HEK293 (cell line): ENCODE results near the gene AAK1.
"Not testable (repeated sequence)": the region's sequence is repeated elsewhere in the genome, so short reads cannot be mapped to it uniquely, and the experiment has no call there.

Experiments used
- CTCF ChIA-PET: fragments of 350-600 bp; formaldehyde crosslinking; extraction: SDS; loops from one replicate; lab custom pipeline; 2021; ENCODE audit warnings: antibody characterized with exemption; lab: Yijun Ruan, JAX
- POLR2A ChIA-PET: fragments of 300-600 bp; formaldehyde crosslinking; extraction: SDS; loops from one replicate; lab custom pipeline; 2020; ENCODE audit warnings: antibody characterized with exemption, inconsistent platforms; lab: Yijun Ruan, JAX
- H3K27ac ChIP-seq: fragments of 200-500 bp; sonication (Bioruptor generic); 2 replicates; pipeline ENCODE4 v1.5.1; 2014; ENCODE audit warnings: low read depth, low read length, control low read depth, inconsistent platforms; ENCODE audit errors: extremely low read depth
- H3K36me3 ChIP-seq, 2 experiments: fragments of 200-500 bp in 1 of 2; sonication (Bioruptor generic) in 1 of 2; 1 replicate in 1 of 2; 2 replicates in 1 of 2; pipeline ENCODE4 v1.5.1; 2014 to 2017; ENCODE audit warnings: inconsistent platforms in 2 of 2, low read length in 2 of 2; ENCODE audit not compliant: control insufficient read depth in 2 of 2, insufficient read depth in 1 of 2
- H3K4me1 ChIP-seq: fragments of 200-500 bp; sonication (Bioruptor generic); 2 replicates; pipeline ENCODE4 v1.5.1; 2014; ENCODE audit warnings: mild to moderate bottlenecking, low read length, inconsistent platforms; ENCODE audit not compliant: control insufficient read depth, insufficient read depth
- H3K4me3 ChIP-seq: 2 replicates; pipeline ENCODE4 v1.5.1; 2011; ENCODE audit warnings: low read depth, mild to moderate bottlenecking, control low read depth, low read length, moderate library complexity
- H3K9me3 ChIP-seq: fragments of 200-500 bp; sonication (Bioruptor generic); 2 replicates; pipeline ENCODE4 v1.5.1; 2014; ENCODE audit warnings: low read depth, low read length, inconsistent platforms; ENCODE audit not compliant: control insufficient read depth, insufficient read depth
- AEBP2 ChIP-seq: fragments of 450-650 bp; formaldehyde crosslinking; IDR thresholded peaks from 2 replicates; pipeline ENCODE4 v1.5.1; 2016; ENCODE audit warnings: missing biosample characterization, missing genetic modification characterization, borderline replicate concordance
- IKZF3 ChIP-seq: fragments of 450-650 bp; IDR thresholded peaks from 2 replicates; pipeline ENCODE4 v1.5.0; 2018; ENCODE audit warnings: missing biosample characterization, mild to moderate bottlenecking, missing genetic modification characterization, moderate library complexity
- MEIS1 ChIP-seq: sonication (generic); formaldehyde crosslinking; IDR thresholded peaks from 2 replicates; pipeline ENCODE4 v1.8.1; 2022; ENCODE audit warnings: missing genetic modification reagents, mild to moderate bottlenecking, borderline replicate concordance
- MZF1 ChIP-seq: fragments of 450-650 bp; formaldehyde crosslinking; IDR thresholded peaks from 2 replicates; pipeline ENCODE4 v1.5.1; 2017; ENCODE audit warnings: missing biosample characterization, missing genetic modification characterization, borderline replicate concordance
- OSR2 ChIP-seq: fragments of 450-650 bp; formaldehyde crosslinking; IDR thresholded peaks from 2 replicates; pipeline ENCODE4 v1.5.1; 2016; ENCODE audit warnings: missing biosample characterization, missing genetic modification characterization
- PRDM10 ChIP-seq: fragments of 450-650 bp; formaldehyde crosslinking; IDR thresholded peaks from 2 replicates; pipeline ENCODE4 v1.5.1; 2016; ENCODE audit warnings: missing biosample characterization, missing genetic modification characterization
- ZBTB48 ChIP-seq: fragments of 450-650 bp; formaldehyde crosslinking; IDR thresholded peaks from 2 replicates; pipeline ENCODE4 v1.5.1; 2016; ENCODE audit warnings: missing biosample characterization, missing genetic modification characterization
- ZNF211 ChIP-seq: fragments of 450-650 bp; formaldehyde crosslinking; IDR thresholded peaks from 2 replicates; pipeline ENCODE4 v1.5.1; 2016; ENCODE audit warnings: low read depth, missing biosample characterization, missing genetic modification characterization
- ZNF292 ChIP-seq: fragments of 450-650 bp; formaldehyde crosslinking; IDR thresholded peaks from 2 replicates; pipeline ENCODE4 v1.5.1; 2016; ENCODE audit warnings: low read depth, missing biosample characterization, missing genetic modification characterization, borderline replicate concordance
- ZNF404 ChIP-seq: fragments of 450-650 bp; formaldehyde crosslinking; IDR thresholded peaks from 2 replicates; pipeline ENCODE4 v1.5.1; 2017; ENCODE audit warnings: missing biosample characterization, missing genetic modification characterization
- ZNF426 ChIP-seq: fragments of 450-650 bp; formaldehyde crosslinking; IDR thresholded peaks from 2 replicates; pipeline ENCODE4 v1.5.1; 2017; ENCODE audit warnings: missing biosample characterization, missing genetic modification characterization, mild to moderate bottlenecking, inconsistent platforms, moderate library complexity
- ZNF433 ChIP-seq: fragments of 450-650 bp; formaldehyde crosslinking; IDR thresholded peaks from 2 replicates; pipeline ENCODE4 v1.5.1; 2016; ENCODE audit warnings: missing biosample characterization, missing genetic modification characterization, low read depth
- ZNF623 ChIP-seq: fragments of 450-650 bp; formaldehyde crosslinking; IDR thresholded peaks from 2 replicates; pipeline ENCODE4 v1.5.1; 2016; ENCODE audit warnings: missing biosample characterization, missing genetic modification characterization
- ZNF658 ChIP-seq: fragments of 450-650 bp; formaldehyde crosslinking; IDR thresholded peaks from 2 replicates; pipeline ENCODE4; 2016; ENCODE audit warnings: missing biosample characterization, missing genetic modification characterization
- ZNF792 ChIP-seq: fragments of 450-650 bp; formaldehyde crosslinking; IDR thresholded peaks from 2 replicates; pipeline ENCODE4 v1.5.1; 2016; ENCODE audit warnings: missing biosample characterization, missing genetic modification characterization
- ZNF843 ChIP-seq: fragments of 450-650 bp; formaldehyde crosslinking; IDR thresholded peaks from 2 replicates; pipeline ENCODE4 v1.5.1; 2016; ENCODE audit warnings: missing biosample characterization, missing genetic modification characterization
- TF ChIP-seq, protein P1 (sequence below): fragments of 450-650 bp; formaldehyde crosslinking; conservative IDR thresholded peaks from 2 replicates; pipeline ENCODE4 v1.5.1; 2016; ENCODE audit warnings: low read depth, missing biosample characterization, missing genetic modification characterization

AAK1 gene

DNA sequence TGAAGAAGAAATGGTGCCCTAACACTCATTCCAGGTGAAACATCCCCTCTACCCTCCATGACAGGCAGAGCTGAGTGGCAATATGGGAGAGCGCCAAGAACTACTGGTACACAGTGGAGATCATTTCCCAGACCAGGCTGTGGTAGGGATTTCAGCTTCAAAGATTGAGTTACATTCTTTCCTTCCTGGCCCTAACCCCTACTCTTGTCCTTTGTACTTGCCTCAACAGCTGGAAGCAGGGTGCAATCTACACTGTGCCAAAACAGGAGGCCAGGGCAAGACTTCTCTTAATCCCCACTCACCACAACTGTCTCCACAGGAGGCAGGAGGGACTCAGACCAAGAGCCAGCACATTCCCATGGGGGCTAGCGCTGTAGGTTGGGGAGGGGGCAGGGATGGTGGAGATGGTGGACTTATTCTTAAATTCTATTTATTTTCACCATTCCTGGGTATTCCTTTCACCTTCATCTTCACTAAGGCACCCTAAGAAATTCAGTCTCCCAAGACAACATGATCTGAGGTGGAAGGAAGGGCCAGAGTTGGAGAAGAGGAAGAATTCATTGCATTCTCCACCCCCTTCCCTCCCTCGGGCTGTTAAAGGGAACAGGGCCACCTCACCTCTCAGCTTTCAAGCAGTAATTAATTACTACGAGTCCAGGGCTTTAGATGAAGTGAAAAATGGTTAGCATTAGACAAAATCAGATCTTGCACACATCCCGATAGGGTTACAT, 65.9 kb downstream of the AAK1 start:
- no peaks in the 10 kb centered on the region for H3K36me3 ChIP-seq
- no peak overlapping the region for H3K4me3 ChIP-seq
- no peaks in the 10 kb centered on the region for H3K9me3 ChIP-seq
- ChIA-PET CTCF (interaction anchor here (1.1 to 4.4 kb wide), 2 partner anchors 12 to 146 kb away, joined by 3 to 32 read pairs; no protein-coding TSS in a partner anchor), POLR2A (no interaction called here)
- H3K27ac ChIP-seq = no peak overlapping the region
- H3K4me1 ChIP-seq = peaks cover 12% of the 10 kb centered on the region
- TF ChIP-seq ZNF404 (no peak), IKZF3 (no peak), PRDM10 (tag by site-specific recombination) (peak; percentile 37; the same call in 1 of the 2 replicates), OSR2 (peak; percentile 49)
- TF ChIP-seq, protein P1, sequence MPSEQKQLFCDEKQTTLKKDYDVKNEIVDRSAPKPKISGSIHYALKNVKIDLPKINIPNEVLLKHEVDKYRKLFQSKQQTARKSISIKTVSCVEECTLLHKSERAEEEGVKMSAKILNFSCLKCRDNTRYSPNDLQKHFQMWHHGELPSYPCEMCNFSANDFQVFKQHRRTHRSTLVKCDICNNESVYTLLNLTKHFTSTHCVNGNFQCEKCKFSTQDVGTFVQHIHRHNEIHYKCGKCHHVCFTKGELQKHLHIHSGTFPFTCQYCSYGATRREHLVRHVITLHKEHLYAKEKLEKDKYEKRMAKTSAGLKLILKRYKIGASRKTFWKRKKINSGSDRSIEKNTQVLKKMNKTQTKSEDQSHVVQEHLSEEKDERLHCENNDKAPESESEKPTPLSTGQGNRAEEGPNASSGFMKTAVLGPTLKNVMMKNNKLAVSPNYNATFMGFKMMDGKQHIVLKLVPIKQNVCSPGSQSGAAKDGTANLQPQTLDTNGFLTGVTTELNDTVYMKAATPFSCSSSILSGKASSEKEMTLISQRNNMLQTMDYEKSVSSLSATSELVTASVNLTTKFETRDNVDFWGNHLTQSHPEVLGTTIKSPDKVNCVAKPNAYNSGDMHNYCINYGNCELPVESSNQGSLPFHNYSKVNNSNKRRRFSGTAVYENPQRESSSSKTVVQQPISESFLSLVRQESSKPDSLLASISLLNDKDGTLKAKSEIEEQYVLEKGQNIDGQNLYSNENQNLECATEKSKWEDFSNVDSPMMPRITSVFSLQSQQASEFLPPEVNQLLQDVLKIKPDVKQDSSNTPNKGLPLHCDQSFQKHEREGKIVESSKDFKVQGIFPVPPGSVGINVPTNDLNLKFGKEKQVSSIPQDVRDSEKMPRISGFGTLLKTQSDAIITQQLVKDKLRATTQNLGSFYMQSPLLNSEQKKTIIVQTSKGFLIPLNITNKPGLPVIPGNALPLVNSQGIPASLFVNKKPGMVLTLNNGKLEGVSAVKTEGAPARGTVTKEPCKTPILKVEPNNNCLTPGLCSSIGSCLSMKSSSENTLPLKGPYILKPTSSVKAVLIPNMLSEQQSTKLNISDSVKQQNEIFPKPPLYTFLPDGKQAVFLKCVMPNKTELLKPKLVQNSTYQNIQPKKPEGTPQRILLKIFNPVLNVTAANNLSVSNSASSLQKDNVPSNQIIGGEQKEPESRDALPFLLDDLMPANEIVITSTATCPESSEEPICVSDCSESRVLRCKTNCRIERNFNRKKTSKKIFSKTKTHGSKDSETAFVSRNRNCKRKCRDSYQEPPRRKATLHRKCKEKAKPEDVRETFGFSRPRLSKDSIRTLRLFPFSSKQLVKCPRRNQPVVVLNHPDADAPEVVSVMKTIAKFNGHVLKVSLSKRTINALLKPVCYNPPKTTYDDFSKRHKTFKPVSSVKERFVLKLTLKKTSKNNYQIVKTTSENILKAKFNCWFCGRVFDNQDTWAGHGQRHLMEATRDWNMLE (tag by site-specific recombination) = no peak

DNA sequence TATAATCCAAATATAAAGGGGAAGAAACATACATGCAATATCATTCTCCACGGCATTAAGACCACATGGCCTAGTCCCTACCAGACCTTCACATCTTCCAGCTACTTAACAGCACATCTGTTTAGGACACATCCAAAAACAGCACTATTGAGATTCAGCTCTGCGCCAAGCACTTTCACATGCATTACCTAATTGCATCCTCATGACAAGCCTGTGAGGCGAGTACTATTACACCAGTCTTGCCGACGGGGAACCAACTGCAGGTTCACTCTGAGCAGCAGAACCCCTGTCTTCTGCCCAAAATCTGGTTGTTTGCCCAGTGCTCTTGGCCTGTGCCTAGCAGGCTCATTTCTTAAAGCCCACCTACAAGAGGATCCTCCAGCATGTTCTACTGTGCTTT, 66.7 kb downstream of the AAK1 start:
- CTCF ChIA-PET = interaction anchor here (4.4 kb wide), 1 partner anchor 11 kb away, joined by 32 read pairs; no protein-coding TSS in a partner anchor
- no peak overlapping the region for H3K4me3 ChIP-seq
- H3K36me3 ChIP-seq = no peaks in the 10 kb centered on the region
- H3K9me3 ChIP-seq = no peaks in the 10 kb centered on the region
- no peak overlapping the region for H3K27ac ChIP-seq
- TF ChIP-seq ZNF658 (tag by site-specific recombination) (no peak), MEIS1 (CRISPR knock-in tag) (no peak), ZNF623 (tag by site-specific recombination) (no peak)
- TF ChIP-seq, all 188 proteins: peak for 0
- peaks cover 12% of the 10 kb centered on the region for H3K4me1 ChIP-seq
- POLR2A ChIA-PET = no interaction called here

DNA sequence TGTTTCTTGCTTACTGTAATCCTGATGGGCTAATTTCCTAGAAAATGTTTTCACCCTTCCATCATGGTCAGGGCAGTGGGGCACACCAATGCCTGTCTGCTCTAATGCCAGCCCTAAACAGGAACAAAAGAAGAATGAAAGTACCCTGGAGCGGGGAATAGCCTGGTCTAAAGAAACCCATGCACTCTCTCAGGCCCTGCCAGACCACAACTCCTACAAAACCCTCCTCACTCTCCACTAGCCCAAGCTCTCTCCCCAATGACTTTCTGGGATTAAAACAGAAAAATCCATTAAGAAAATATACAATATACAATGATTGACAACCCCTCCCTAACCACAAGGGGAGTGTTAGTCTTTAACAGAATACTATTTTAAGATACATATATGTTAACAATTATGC, 67.6 kb downstream of the AAK1 start:
- TF ChIP-seq ZNF792 (tag by site-specific recombination) (no peak), ZNF433 (tag by site-specific recombination) (no peak), ZBTB48 (tag by site-specific recombination) (no peak), ZNF658 (tag by site-specific recombination) (no peak), ZNF843 (tag by site-specific recombination) (no peak), ZNF211 (tag by site-specific recombination) (no peak), ZNF292 (tag by site-specific recombination) (no peak), MZF1 (no peak), ZNF426 (tag by site-specific recombination) (no peak), AEBP2 (no peak)
- Histone ChIP-seq H3K9me3 (no peaks in the 10 kb centered on the region), H3K27ac (no peak overlapping the region), H3K4me1 (peaks cover 12% of the 10 kb centered on the region), H3K4me3 (no peak overlapping the region), H3K36me3 (no peaks in the 10 kb centered on the region)
- ChIA-PET CTCF (interaction anchor here (4.4 kb wide), 1 partner anchor 10 kb away, joined by 32 read pairs; no protein-coding TSS in a partner anchor), POLR2A (no interaction called here)

DNA sequence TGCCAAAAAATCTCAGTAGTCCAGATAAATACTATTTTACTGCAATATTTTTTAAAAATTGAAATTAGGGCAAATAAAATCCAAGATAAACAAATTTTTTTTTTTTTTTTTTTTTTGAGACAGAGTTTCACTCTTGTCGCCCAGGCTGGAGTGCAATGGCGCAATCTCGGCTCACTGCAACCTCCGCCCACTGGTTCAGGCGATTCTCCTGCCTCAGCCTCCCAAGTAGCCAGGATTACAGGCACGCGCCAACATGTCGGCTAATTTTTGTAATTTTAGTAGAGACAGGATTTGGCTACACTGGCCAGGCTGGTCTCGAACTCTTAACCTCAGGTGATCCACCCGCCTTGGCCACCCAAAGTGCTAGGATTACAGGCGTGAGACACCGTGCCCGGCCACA, 68.2 kb downstream of the AAK1 start:
- H3K9me3 ChIP-seq, H3K36me3 ChIP-seq, H3K4me3 ChIP-seq, H3K27ac ChIP-seq, POLR2A ChIA-PET: not testable (repeated sequence)
- peaks cover 16% of the 10 kb centered on the region for H3K4me1 ChIP-seq
- CTCF ChIA-PET = interaction anchor here (4.4 kb wide), 1 partner anchor 10 kb away, joined by 32 read pairs; no protein-coding TSS in a partner anchor
